Measurements from ENCODE around the gene ADAMTS3.

Gene ADAMTS3

DNA sequence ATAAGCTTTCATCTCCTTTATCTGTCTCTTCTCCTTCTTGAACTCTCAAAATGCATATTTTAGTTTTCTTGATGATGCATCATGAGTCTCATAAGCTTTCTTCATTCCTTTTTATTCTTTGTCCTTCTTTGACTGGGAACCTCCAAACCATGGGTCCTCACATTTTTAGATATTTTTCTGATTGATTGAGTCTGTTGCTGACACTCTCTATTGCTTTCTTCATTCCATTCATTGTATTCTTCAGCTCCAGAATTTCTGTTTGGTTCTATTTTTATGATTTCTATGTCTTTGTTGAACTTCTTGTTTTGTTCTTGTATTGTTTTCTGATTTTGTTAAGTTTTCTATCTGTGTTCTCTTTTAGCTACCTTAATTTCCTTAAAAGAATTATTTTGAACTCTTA is 74.9 kb downstream of the ADAMTS3 start:
- Histone ChIP-seq H3K4me3 (ENCODE audit: low read length, poor library complexity, severe bottlenecking) (no peak overlapping the region), H3K79me2 (ENCODE audit: insufficient read depth, low read length) (no peaks in the 10 kb centered on the region), H3K4me1 (ENCODE audit: insufficient read depth, low read length, poor library complexity, severe bottlenecking) (no peaks in the 10 kb centered on the region), H3K36me3 (ENCODE audit: insufficient read depth, low read length) (no peaks in the 10 kb centered on the region), H3K9me3 (ENCODE audit: insufficient read depth, low read depth, low read length) (no peaks in the 10 kb centered on the region), H4K20me1 (ENCODE audit: insufficient read depth, low read length, poor library complexity, severe bottlenecking) (no peaks in the 10 kb centered on the region), H3F3A (ENCODE audit: low read depth) (no peaks in the 10 kb centered on the region), H3K9ac (ENCODE audit: low read depth, low read length, poor library complexity, severe bottlenecking) (no peak overlapping the region), H3K9me2 (replicated peaks; ENCODE audit: low read depth, low read length) (no peaks in the 10 kb centered on the region), H2AFZ (ENCODE audit: low read length) (no peak overlapping the region), H3K4me2 (ENCODE audit: low read depth, low read length, poor library complexity, severe bottlenecking) (no peak overlapping the region), H3K27me3 (ENCODE audit: insufficient read depth, low read length, poor library complexity, severe bottlenecking) (no peaks in the 10 kb centered on the region)
- TF ChIP-seq, protein P1, sequence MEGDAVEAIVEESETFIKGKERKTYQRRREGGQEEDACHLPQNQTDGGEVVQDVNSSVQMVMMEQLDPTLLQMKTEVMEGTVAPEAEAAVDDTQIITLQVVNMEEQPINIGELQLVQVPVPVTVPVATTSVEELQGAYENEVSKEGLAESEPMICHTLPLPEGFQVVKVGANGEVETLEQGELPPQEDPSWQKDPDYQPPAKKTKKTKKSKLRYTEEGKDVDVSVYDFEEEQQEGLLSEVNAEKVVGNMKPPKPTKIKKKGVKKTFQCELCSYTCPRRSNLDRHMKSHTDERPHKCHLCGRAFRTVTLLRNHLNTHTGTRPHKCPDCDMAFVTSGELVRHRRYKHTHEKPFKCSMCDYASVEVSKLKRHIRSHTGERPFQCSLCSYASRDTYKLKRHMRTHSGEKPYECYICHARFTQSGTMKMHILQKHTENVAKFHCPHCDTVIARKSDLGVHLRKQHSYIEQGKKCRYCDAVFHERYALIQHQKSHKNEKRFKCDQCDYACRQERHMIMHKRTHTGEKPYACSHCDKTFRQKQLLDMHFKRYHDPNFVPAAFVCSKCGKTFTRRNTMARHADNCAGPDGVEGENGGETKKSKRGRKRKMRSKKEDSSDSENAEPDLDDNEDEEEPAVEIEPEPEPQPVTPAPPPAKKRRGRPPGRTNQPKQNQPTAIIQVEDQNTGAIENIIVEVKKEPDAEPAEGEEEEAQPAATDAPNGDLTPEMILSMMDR (conservative IDR thresholded peaks at IDR 0.05; ENCODE audit: low read length), result no peak
- no peak for TF ChIP-seq EZH2phosphoT487 (IDR thresholded peaks at IDR 0.05; ENCODE audit: borderline replicate concordance)

DNA sequence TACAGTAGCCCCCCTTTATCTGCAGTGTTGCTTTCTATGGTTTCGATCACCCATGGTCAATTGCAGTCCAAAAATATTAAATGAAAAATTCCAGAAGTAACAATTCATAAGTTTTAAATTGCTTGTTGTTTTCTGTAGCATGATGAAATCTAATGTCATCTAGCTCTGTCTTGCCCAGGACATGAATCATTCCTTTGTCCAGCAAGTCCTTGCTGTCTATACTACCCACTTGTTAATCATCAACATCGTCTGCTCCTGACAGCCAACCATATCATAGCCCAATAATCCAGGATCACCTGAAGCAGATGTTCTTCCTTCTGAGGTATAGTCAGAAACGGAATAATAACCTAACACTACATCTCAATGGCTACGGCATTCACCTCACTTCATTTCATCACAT is 79.8 kb downstream of the ADAMTS3 start:
- no peaks in the 10 kb centered on the region for H3K9me2 ChIP-seq (replicated peaks; ENCODE audit: low read depth, low read length)
- no peaks in the 10 kb centered on the region for H3K9me3 ChIP-seq (ENCODE audit: insufficient read depth, low read depth, low read length)
- no peaks in the 10 kb centered on the region for H3K4me1 ChIP-seq (ENCODE audit: insufficient read depth, low read length, poor library complexity, severe bottlenecking)
- no peak overlapping the region for H2AFZ ChIP-seq (ENCODE audit: low read length)
- H3K36me3 ChIP-seq (ENCODE audit: insufficient read depth, low read length), result no peaks in the 10 kb centered on the region
- H4K20me1 ChIP-seq (ENCODE audit: insufficient read depth, low read length, poor library complexity, severe bottlenecking), result no peaks in the 10 kb centered on the region
- H3K4me3 ChIP-seq (ENCODE audit: low read length, poor library complexity, severe bottlenecking), result no peak overlapping the region
- no peak overlapping the region for H3K9ac ChIP-seq (ENCODE audit: low read depth, low read length, poor library complexity, severe bottlenecking)
- H3F3A ChIP-seq (ENCODE audit: low read depth), result no peaks in the 10 kb centered on the region
- no peak for TF ChIP-seq EZH2phosphoT487 (IDR thresholded peaks at IDR 0.05; ENCODE audit: borderline replicate concordance)
- TF ChIP-seq, protein P1 (conservative IDR thresholded peaks at IDR 0.05; ENCODE audit: low read length), result no peak
- H3K4me2 ChIP-seq (ENCODE audit: low read depth, low read length, poor library complexity, severe bottlenecking), result no peak overlapping the region
- H3K27me3 ChIP-seq (ENCODE audit: insufficient read depth, low read length, poor library complexity, severe bottlenecking), result no peaks in the 10 kb centered on the region
- H3K79me2 ChIP-seq (ENCODE audit: insufficient read depth, low read length), result no peaks in the 10 kb centered on the region

DNA sequence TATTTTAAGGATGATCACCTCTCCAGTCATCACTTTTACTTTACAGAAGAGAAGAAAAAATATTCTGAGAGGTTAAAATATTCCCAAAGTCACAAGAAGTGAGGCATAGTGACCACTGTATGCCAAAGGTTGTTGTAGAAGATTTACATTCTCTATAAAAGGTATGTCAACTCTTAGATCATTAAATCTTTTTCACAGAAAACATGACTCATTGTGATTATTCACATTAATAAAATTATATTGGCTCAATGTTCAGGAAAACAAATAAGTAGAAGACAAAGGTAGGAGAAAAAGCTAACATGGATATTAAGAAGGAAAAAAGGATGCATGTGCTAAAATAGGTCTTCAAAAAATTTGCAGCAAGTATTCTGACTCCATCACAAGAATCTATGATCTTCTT is 82.0 kb downstream of the ADAMTS3 start:
- H3K4me2 ChIP-seq (ENCODE audit: low read depth, low read length, poor library complexity, severe bottlenecking), result no peak overlapping the region
- H3K27me3 ChIP-seq (ENCODE audit: insufficient read depth, low read length, poor library complexity, severe bottlenecking), result no peaks in the 10 kb centered on the region
- H3K4me3 ChIP-seq (ENCODE audit: low read length, poor library complexity, severe bottlenecking), result no peak overlapping the region
- H2AFZ ChIP-seq (ENCODE audit: low read length), result no peak overlapping the region
- H3K79me2 ChIP-seq (ENCODE audit: insufficient read depth, low read length), result no peaks in the 10 kb centered on the region
- H3K9ac ChIP-seq (ENCODE audit: low read depth, low read length, poor library complexity, severe bottlenecking), result no peak overlapping the region
- 0 out of 2 replicates have a peak, but pooled peaks cover 2% of the 10 kb centered on the region for H3K9me3 ChIP-seq (ENCODE audit: insufficient read depth, low read depth, low read length)
- no peaks in the 10 kb centered on the region for H3F3A ChIP-seq (ENCODE audit: low read depth)
- H3K4me1 ChIP-seq (ENCODE audit: insufficient read depth, low read length, poor library complexity, severe bottlenecking), result no peaks in the 10 kb centered on the region
- H4K20me1 ChIP-seq (ENCODE audit: insufficient read depth, low read length, poor library complexity, severe bottlenecking), result no peaks in the 10 kb centered on the region
- H3K9me2 ChIP-seq (replicated peaks; ENCODE audit: low read depth, low read length), result no peaks in the 10 kb centered on the region
- no peaks in the 10 kb centered on the region for H3K36me3 ChIP-seq (ENCODE audit: insufficient read depth, low read length)
- TF ChIP-seq EZH2phosphoT487 (IDR thresholded peaks at IDR 0.05; ENCODE audit: borderline replicate concordance), result no peak
- TF ChIP-seq, protein P1 (conservative IDR thresholded peaks at IDR 0.05; ENCODE audit: low read length), result no peak
